ENCODE data around the gene MAGI2. TPM values are rescaled to one million over a fixed set of nuclear protein-coding genes. Genes with fewer than 3 reads are reported as not detected.
A peak's percentile ranks its signal among the peaks of the same experiment; 100 is the strongest.

The MAGI2 gene
- polyA plus RNA-seq, 1 donor = 2.6 TPM

DNA sequence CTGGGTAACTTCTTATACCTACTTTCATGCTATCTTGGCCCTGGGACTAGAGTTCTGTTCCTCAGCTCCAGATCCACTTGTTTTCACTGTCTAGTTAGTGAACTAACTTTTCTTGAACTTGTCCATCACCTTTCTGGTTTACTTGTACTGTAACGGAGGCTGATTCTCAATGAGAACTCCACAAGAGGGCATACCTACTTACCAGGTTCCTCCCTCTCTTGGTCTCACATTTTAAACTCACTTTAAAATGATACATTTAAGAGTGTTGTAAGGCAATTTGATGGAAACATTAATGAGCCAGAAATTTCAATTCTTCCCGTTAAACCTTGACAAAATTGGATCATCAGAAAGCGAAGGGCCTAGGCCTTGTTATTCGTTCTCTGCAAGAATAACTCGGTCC lies 111.6 kb downstream of the MAGI2 start:
- Histone ChIP-seq H3K4me1 (ENCODE audit: control insufficient read depth, insufficient read depth, low read length) (no peaks in the 10 kb centered on the region), H3K27ac (ENCODE audit: low read length) (no peak overlapping the region), H3K36me3 (ENCODE audit: control insufficient read depth, insufficient read depth, low read length) (no peaks in the 10 kb centered on the region), H3K27me3 (ENCODE audit: control insufficient read depth, insufficient read depth, low read length) (no peaks in the 10 kb centered on the region), H3K4me3 (ENCODE audit: low read length) (no peak overlapping the region), H3K9me3 (ENCODE audit: control insufficient read depth, low read depth, low read length) (no peaks in the 10 kb centered on the region)
- DNase-seq = no peak
- WGBS (ENCODE audit: insufficient coverage, low lambda C conversion rate) = 100% methylated on average over 3 of the region's 5 CpGs

DNA sequence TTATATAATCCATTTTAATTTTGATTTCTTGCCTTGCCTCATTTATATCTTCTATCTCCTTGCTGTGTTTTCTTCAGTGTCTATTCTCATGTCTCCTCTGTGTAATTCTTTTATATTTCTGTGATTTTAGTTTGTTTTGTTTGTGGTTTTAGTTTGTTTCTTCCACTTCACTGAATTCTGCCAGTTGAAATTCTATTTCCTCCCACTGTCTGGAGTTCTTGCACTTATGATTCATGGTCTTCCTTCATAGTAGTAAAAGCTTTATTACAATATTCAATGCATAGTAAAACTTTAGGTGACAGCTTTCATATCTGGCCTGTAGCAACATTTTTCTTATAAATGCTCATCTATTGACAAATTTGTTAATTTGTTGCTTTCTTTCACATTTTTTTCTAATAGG lies 113.3 kb downstream of the MAGI2 start:
- Histone ChIP-seq H3K9me3 (ENCODE audit: control insufficient read depth, low read depth, low read length) (no peaks in the 10 kb centered on the region), H3K4me1 (ENCODE audit: control insufficient read depth, insufficient read depth, low read length) (no peaks in the 10 kb centered on the region), H3K27me3 (ENCODE audit: control insufficient read depth, insufficient read depth, low read length) (no peaks in the 10 kb centered on the region), H3K4me3 (ENCODE audit: low read length) (no peak overlapping the region), H3K27ac (ENCODE audit: low read length) (no peak overlapping the region), H3K36me3 (ENCODE audit: control insufficient read depth, insufficient read depth, low read length) (no peaks in the 10 kb centered on the region)
- no peak for DNase-seq

DNA sequence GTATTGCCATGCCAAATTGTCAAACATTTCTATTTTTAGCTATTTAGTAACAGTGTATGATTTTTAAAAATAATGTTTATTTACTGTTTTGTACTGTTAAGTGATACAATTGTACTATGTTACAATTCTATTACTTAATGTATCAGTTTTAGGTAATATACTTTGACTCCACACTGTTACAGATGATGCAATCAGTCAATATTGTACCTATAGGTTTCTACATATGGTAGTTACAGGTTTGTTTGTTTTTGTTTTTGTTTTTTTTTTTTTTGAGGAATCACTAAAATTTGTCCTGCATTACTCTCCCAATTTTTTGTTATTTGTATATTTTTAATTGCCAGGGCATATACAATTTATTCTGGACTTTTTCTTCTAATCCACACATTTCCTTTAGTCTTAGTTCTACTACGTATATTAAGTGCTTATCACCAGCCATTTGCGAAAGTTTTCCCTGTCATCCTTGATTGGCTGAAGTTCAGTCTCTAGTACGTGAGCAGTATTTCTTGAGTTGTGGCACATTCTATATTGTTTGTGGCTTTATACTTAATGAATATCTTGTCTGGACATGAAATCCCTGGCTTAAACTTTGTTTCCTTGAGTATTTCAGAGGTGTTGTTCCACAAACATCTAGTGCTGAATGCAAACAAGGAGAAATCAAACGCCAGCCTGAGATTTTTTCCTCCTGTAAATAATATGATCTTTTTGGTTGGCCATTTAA lies 114.1 kb downstream of the MAGI2 start:
- Histone ChIP-seq H3K9me3 (ENCODE audit: control insufficient read depth, low read depth, low read length) (no peaks in the 10 kb centered on the region), H3K36me3 (ENCODE audit: control insufficient read depth, insufficient read depth, low read length) (no peaks in the 10 kb centered on the region), H3K4me1 (ENCODE audit: control insufficient read depth, insufficient read depth, low read length) (no peaks in the 10 kb centered on the region), H3K4me3 (ENCODE audit: low read length) (no peak overlapping the region), H3K27me3 (ENCODE audit: control insufficient read depth, insufficient read depth, low read length) (no peaks in the 10 kb centered on the region), H3K27ac (ENCODE audit: low read length) (no peak overlapping the region)
- WGBS (ENCODE audit: insufficient coverage, low lambda C conversion rate) = 100% methylated on average over 2 of the region's 4 CpGs
- DNase-seq = no peak

DNA sequence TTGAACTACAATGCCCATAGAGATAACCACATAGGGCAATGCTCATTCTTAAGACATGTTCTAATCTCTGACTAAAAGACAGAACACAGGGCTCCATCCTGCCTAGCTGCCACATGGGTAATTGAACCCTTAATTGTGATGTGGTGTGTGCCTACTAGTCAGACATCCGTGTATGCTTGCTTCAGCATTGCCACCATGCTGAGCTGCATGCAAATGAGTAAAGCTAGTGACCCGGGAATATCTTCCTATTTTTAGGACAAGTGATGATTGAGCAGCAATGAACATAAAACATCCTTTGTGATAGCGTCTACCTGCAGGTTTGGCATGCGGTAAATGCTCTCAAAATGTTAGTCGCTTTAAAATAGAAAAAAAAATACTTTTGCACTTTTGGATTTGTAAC lies 115.8 kb downstream of the MAGI2 start:
- no peaks in the 10 kb centered on the region for H3K36me3 ChIP-seq (ENCODE audit: control insufficient read depth, insufficient read depth, low read length)
- H3K4me1 ChIP-seq (ENCODE audit: control insufficient read depth, insufficient read depth, low read length) = no peaks in the 10 kb centered on the region
- DNase-seq = no peak
- 83% methylated on average over 4 of the region's 5 CpGs for WGBS (ENCODE audit: insufficient coverage, low lambda C conversion rate)
- no peak overlapping the region for H3K4me3 ChIP-seq (ENCODE audit: low read length)
- no peaks in the 10 kb centered on the region for H3K9me3 ChIP-seq (ENCODE audit: control insufficient read depth, low read depth, low read length)
- H3K27ac ChIP-seq (ENCODE audit: low read length) = no peak overlapping the region
- no peaks in the 10 kb centered on the region for H3K27me3 ChIP-seq (ENCODE audit: control insufficient read depth, insufficient read depth, low read length)

DNA sequence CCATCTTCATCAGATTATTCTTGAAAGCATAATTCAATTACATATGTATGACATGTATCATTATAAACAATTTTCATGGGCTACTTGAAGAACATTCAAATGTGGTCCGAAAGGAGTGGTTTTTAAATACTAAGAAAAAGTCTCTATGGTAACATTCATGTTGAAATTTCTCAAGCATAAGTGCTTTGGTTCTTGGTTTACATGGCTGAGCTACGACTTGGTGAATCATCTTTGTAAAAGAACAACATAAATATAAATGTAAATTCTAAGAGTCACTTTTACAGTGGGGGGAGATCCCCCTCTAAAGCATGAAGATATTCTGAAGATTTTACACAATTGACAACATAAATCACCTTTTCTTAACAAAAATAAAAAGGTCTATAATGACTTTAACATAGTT lies 118.6 kb downstream of the MAGI2 start:
- Histone ChIP-seq H3K27ac (ENCODE audit: low read length) (no peak overlapping the region), H3K4me3 (ENCODE audit: low read length) (no peak overlapping the region), H3K36me3 (ENCODE audit: control insufficient read depth, insufficient read depth, low read length) (no peaks in the 10 kb centered on the region), H3K27me3 (ENCODE audit: control insufficient read depth, insufficient read depth, low read length) (no peaks in the 10 kb centered on the region), H3K4me1 (ENCODE audit: control insufficient read depth, insufficient read depth, low read length) (no peaks in the 10 kb centered on the region), H3K9me3 (ENCODE audit: control insufficient read depth, low read depth, low read length) (no peaks in the 10 kb centered on the region)
- no peak for DNase-seq
- WGBS (ENCODE audit: insufficient coverage, low lambda C conversion rate) = 100% methylated on average over 1 of the region's 2 CpGs

DNA sequence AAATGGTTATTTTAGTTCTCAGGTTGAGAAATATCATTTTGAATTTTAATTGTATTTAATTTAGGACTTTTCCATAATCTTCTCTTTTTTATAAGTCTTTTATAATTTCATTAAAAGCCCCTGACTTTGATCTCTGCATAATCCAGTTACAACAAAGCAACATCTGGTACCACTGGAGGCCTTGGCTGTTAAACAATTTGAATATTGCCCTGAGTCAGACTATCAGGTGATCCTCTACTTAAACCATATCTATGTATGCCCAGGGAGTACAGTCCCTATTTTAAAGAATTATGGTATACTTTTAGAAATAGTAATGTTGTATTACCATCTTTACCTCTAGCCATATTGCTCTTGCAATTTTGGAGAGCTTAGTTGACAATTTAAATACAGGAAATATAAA lies 119.1 kb downstream of the MAGI2 start:
- Histone ChIP-seq H3K4me1 (ENCODE audit: control insufficient read depth, insufficient read depth, low read length) (no peaks in the 10 kb centered on the region), H3K27me3 (ENCODE audit: control insufficient read depth, insufficient read depth, low read length) (no peaks in the 10 kb centered on the region), H3K9me3 (ENCODE audit: control insufficient read depth, low read depth, low read length) (no peaks in the 10 kb centered on the region), H3K36me3 (ENCODE audit: control insufficient read depth, insufficient read depth, low read length) (no peaks in the 10 kb centered on the region), H3K27ac (ENCODE audit: low read length) (no peak overlapping the region), H3K4me3 (ENCODE audit: low read length) (no peak overlapping the region)
- no peak for DNase-seq

DNA sequence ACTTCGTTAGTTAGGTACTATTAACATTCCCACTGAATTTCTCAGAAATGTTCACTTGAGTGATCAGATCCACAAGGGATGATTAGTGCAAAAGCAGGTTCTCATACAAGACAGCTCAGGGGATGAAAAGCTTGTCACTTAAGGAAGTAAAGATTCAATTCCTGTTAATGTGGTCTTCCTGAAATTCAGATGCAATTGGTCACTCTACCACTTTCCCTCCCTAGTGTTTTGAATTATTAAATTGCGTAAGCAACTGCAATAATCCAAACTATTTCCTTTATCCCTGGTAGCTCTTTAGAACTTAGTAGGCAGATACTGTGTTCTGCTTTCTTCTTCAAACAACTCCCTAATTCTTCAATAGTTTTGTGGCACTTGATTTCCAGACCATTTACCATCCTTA lies 121.4 kb downstream of the MAGI2 start:
- no peak overlapping the region for H3K4me3 ChIP-seq (ENCODE audit: low read length)
- H3K36me3 ChIP-seq (ENCODE audit: control insufficient read depth, insufficient read depth, low read length) = no peaks in the 10 kb centered on the region
- H3K27ac ChIP-seq (ENCODE audit: low read length) = no peak overlapping the region
- H3K4me1 ChIP-seq (ENCODE audit: control insufficient read depth, insufficient read depth, low read length) = no peaks in the 10 kb centered on the region
- no peaks in the 10 kb centered on the region for H3K27me3 ChIP-seq (ENCODE audit: control insufficient read depth, insufficient read depth, low read length)
- DNase-seq = no peak
- H3K9me3 ChIP-seq (ENCODE audit: control insufficient read depth, low read depth, low read length) = no peaks in the 10 kb centered on the region
- WGBS (ENCODE audit: insufficient coverage, low lambda C conversion rate) = no CpG with 5 or more reads among the region's 2 CpGs

DNA sequence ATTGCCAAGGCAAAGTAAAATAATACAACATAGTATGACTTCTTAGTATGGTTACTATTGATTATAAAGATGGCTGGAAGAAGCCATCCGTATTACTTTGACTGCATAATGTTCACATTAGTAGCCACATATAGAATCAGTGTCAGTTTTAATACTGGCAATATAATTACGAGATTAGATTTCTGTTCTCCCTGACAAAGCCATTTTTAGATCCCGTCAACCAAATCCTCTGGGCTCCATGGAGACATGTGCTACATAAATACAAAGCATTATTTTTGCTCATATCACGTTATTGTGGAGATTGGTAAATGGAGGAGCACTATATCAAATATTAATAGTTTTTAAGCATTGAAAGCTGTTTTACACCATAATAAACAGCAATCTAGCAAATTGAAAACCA lies 124.0 kb downstream of the MAGI2 start:
- no peaks in the 10 kb centered on the region for H3K36me3 ChIP-seq (ENCODE audit: control insufficient read depth, insufficient read depth, low read length)
- no peak overlapping the region for H3K27ac ChIP-seq (ENCODE audit: low read length)
- H3K4me1 ChIP-seq (ENCODE audit: control insufficient read depth, insufficient read depth, low read length) = no peaks in the 10 kb centered on the region
- 93% methylated on average over 2 of the region's 4 CpGs for WGBS (ENCODE audit: insufficient coverage, low lambda C conversion rate)
- no peaks in the 10 kb centered on the region for H3K9me3 ChIP-seq (ENCODE audit: control insufficient read depth, low read depth, low read length)
- no peak for DNase-seq
- no peak overlapping the region for H3K4me3 ChIP-seq (ENCODE audit: low read length)
- H3K27me3 ChIP-seq (ENCODE audit: control insufficient read depth, insufficient read depth, low read length) = no peaks in the 10 kb centered on the region

DNA sequence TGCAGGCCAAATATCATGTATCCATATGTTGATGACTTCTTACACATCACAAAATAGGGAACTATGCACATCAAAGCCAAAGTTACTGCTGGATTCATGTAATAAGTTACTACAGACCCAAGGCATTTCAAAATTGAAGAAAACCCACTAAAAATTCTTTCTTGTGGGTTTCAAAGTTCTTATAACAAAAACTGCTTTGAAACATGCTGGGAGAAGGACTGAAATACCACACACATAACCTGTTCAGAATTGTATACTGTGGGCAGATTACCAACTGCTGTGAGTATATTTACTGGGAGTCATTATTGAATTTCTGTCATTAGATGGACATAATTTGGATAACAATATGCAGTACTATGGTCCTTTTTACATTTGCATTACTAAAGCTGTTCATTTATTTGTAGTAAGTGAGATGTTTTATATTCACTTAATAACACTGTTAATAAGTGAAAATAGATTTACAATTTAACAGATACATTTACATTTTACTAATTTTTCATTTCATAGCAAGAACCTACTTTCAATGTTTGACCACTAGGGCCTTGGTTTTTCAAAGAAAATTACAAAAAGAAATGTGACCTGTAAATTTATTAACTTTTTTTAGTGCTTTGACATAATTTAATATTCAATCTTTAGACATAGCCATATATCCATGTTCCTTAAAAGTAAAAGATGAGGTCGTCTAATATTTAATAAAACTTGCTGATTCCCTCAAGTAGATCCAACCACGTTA lies 132.6 kb downstream of the MAGI2 start:
- no peaks in the 10 kb centered on the region for H3K4me1 ChIP-seq (ENCODE audit: control insufficient read depth, insufficient read depth, low read length)
- H3K36me3 ChIP-seq (ENCODE audit: control insufficient read depth, insufficient read depth, low read length) = no peaks in the 10 kb centered on the region
- H3K4me3 ChIP-seq (ENCODE audit: low read length) = no peak overlapping the region
- WGBS (ENCODE audit: insufficient coverage, low lambda C conversion rate) = no CpG with 5 or more reads among the region's 2 CpGs
- no peaks in the 10 kb centered on the region for H3K27me3 ChIP-seq (ENCODE audit: control insufficient read depth, insufficient read depth, low read length)
- no peak overlapping the region for H3K27ac ChIP-seq (ENCODE audit: low read length)
- no peak for DNase-seq
- H3K9me3 ChIP-seq (ENCODE audit: control insufficient read depth, low read depth, low read length) = no peaks in the 10 kb centered on the region

DNA sequence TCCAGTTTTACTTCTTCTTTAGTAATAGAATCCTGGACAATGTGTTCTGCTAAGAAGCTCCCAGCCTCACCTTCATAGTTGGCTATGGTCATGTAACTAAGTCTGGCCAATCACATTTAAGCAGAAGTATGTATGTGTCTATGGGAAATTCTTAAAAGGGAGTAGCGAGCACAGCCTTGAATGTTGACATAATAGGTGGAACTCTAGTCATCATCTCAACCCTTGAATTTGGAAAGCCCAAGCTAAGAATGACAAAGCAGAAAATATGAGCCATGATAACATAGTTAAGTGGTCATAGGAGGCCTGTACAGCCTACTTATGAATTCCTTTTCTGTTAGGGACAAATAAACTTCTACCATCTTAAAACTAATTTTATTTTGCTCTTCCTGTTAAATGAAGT lies 134.1 kb downstream of the MAGI2 start:
- H3K36me3 ChIP-seq (ENCODE audit: control insufficient read depth, insufficient read depth, low read length) = no peaks in the 10 kb centered on the region
- no peaks in the 10 kb centered on the region for H3K4me1 ChIP-seq (ENCODE audit: control insufficient read depth, insufficient read depth, low read length)
- H3K4me3 ChIP-seq (ENCODE audit: low read length) = no peak overlapping the region
- no peaks in the 10 kb centered on the region for H3K9me3 ChIP-seq (ENCODE audit: control insufficient read depth, low read depth, low read length)
- H3K27me3 ChIP-seq (ENCODE audit: control insufficient read depth, insufficient read depth, low read length) = no peaks in the 10 kb centered on the region
- WGBS (ENCODE audit: insufficient coverage, low lambda C conversion rate) = no CpG with 5 or more reads among the region's 1 CpG
- no peak for DNase-seq
- H3K27ac ChIP-seq (ENCODE audit: low read length) = no peak overlapping the region

DNA sequence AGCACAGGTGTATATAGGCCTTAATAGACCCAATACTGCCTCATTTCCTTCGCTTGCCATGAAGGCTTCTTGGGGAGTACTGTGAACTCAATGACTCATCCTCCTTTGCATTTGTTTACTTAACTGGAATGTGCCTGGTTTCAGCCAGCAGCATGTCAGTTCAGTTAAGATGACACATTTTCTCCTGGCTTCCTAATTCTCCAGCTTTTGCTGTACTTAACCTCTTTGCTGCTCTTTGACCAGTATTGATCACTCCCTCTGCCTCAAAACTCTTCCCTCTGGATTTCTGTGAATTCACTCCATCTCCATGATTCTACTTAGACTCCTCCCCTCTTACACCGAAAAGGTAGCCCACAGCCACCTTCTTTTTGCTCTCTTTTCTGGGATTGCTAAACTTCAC lies 135.7 kb downstream of the MAGI2 start:
- Histone ChIP-seq H3K9me3 (ENCODE audit: control insufficient read depth, low read depth, low read length) (no peaks in the 10 kb centered on the region), H3K27me3 (ENCODE audit: control insufficient read depth, insufficient read depth, low read length) (no peaks in the 10 kb centered on the region), H3K36me3 (ENCODE audit: control insufficient read depth, insufficient read depth, low read length) (no peaks in the 10 kb centered on the region), H3K4me1 (ENCODE audit: control insufficient read depth, insufficient read depth, low read length) (no peaks in the 10 kb centered on the region), H3K4me3 (ENCODE audit: low read length) (no peak overlapping the region), H3K27ac (ENCODE audit: low read length) (no peak overlapping the region)
- DNase-seq = peak in 1 of 2 donors; percentile 33
- WGBS (ENCODE audit: insufficient coverage, low lambda C conversion rate) = 40% methylated on average over 1 of the region's 2 CpGs
